OCI-LY7 (cell line): ENCODE results near the gene BLCAP. TPM values are rescaled to one million over a fixed set of nuclear protein-coding genes. Genes with fewer than 3 reads are reported as not detected.

Experiments used
- BruUV-seq: library from RNA; stranded (reverse); fragments of 400-500 nt; replicated peaks from 2 replicates; lab custom pipeline; 2021; lab: Mats Ljungman, UMichigan
- CTCF ChIA-PET: fragments of 300-600 bp; sonication (Branson Sonifier 250); formaldehyde crosslinking; loops from one replicate; lab custom pipeline; 2022; ENCODE audit warnings: antibody characterized with exemption; ENCODE audit not compliant: unreplicated experiment; lab: Charles Lee
- POLR2A ChIA-PET: fragments of 300-600 bp; sonication (Branson Sonifier 250); formaldehyde crosslinking; loops from one replicate; lab custom pipeline; 2022; ENCODE audit warnings: antibody characterized with exemption; lab: Charles Lee
- DNase-seq: peaks from one replicate; pipeline ENCODE4 v3.0.0-alpha.2; 2015; ENCODE audit warnings: low spot score
- H2AFZ ChIP-seq: fragments of 200-600 bp; sonication (generic), shearing (Covaris generic); 2 replicates; pipeline ENCODE4 v1.6.1; 2014; ENCODE audit warnings: mild to moderate bottlenecking, antibody characterized with exemption, low read length, moderate library complexity
- H3K27ac ChIP-seq: fragments of 200-600 bp; sonication (generic); 2 replicates; pipeline ENCODE4 v1.5.1; 2014; ENCODE audit warnings: mixed run types, low read depth, mild to moderate bottlenecking, moderate library complexity, low read length, inconsistent platforms; ENCODE audit not compliant: poor library complexity, severe bottlenecking
- H3K36me3 ChIP-seq: fragments of 200-600 bp; sonication (generic); 2 replicates; pipeline ENCODE4 v1.6.1; 2014; ENCODE audit warnings: mild to moderate bottlenecking, antibody characterized with exemption, low read length, moderate library complexity, mixed read lengths; ENCODE audit not compliant: insufficient read depth
- H3K4me1 ChIP-seq: fragments of 200-600 bp; sonication (generic); 2 replicates; pipeline ENCODE4 v1.5.1; 2014; ENCODE audit warnings: mild to moderate bottlenecking, low read length; ENCODE audit not compliant: insufficient read depth, poor library complexity, severe bottlenecking
- H3K4me2 ChIP-seq: fragments of 200-600 bp; sonication (generic); 2 replicates; pipeline ENCODE4 v1.6.1; 2014; ENCODE audit warnings: mild to moderate bottlenecking, low read length
- H3K4me3 ChIP-seq: fragments of 200-600 bp; sonication (generic); 2 replicates; pipeline ENCODE4 v1.5.1; 2014; ENCODE audit warnings: mild to moderate bottlenecking, low read depth, low read length; ENCODE audit not compliant: poor library complexity, severe bottlenecking
- H3K79me2 ChIP-seq: fragments of 200-600 bp; sonication (generic); 2 replicates; pipeline ENCODE4 v1.6.1; 2016; ENCODE audit warnings: low read depth, mild to moderate bottlenecking, low read length, moderate library complexity, mixed read lengths; ENCODE audit not compliant: insufficient read depth
- H3K9me2 ChIP-seq: fragments of 200-600 bp; sonication (generic); 2 replicates; pipeline ENCODE4 v1.6.1; 2016; ENCODE audit warnings: mild to moderate bottlenecking, low read length, mixed read lengths; ENCODE audit not compliant: insufficient read depth
- H3K9me3 ChIP-seq: fragments of 200-600 bp; sonication (generic); 2 replicates; pipeline ENCODE4 v1.6.1; 2014; ENCODE audit warnings: mild to moderate bottlenecking, mixed run types, low read length, mixed read lengths
- H4K20me1 ChIP-seq: fragments of 200-600 bp; sonication (generic); 2 replicates; pipeline ENCODE4 v1.6.1; 2014; ENCODE audit warnings: mild to moderate bottlenecking, antibody characterized with exemption, low read length, moderate library complexity, mixed read lengths; ENCODE audit not compliant: insufficient read depth
- CTCF ChIP-seq: fragments of 200-600 bp; sonication (generic); conservative IDR thresholded peaks from 2 replicates; pipeline ENCODE4 v1.5.1; 2014; ENCODE audit warnings: mild to moderate bottlenecking, antibody characterized with exemption, low read length, moderate library complexity, mixed read lengths
- EZH2phosphoT487 ChIP-seq: fragments of 200-600 bp; sonication (generic); IDR thresholded peaks from 2 replicates; pipeline ENCODE4 v1.6.1; 2018; ENCODE audit warnings: low read depth, borderline replicate concordance, mild to moderate bottlenecking, mixed run types, antibody characterized with exemption, low read length, moderate library complexity, mixed read lengths
- intact Hi-C: fragments of 100-400 bp; cut with micrococcal nuclease; formaldehyde crosslinking; loops from one replicate; pipeline ENCODE4 v1.10.0; 2022; ENCODE audit not compliant: unreplicated experiment
- total RNA-seq, 2 experiments: library from RNA; depleted of rRNA in 1 of 2; stranded (reverse); fragments of >200 nt in 1 of 2; shearing (Covaris generic) in 1 of 2; gene quantifications; 2 replicates each; pipeline ENCODE4 v1.2.3, GENCODE V29; 2014 to 2022

The BLCAP gene
- total RNA-seq, 2 experiments from 2014 or later = 32.3 to 55.1 TPM

GRCh38 chr20:37468886-37469285 lies 58.8 kb downstream of the BLCAP start:
- no TSS peak for BruUV-seq

More at GRCh38 chr20:37468886-37469285, 58.8 kb downstream of the BLCAP start:
- ChIA-PET CTCF (no interaction called here), POLR2A (interaction anchor here (0.6 kb wide), 1 partner anchor 1450 kb away, joined by 8 read pairs; no protein-coding TSS in a partner anchor)
- Histone ChIP-seq H3K4me1 (no peaks in the 10 kb centered on the region), H3K9me2 (no peaks in the 10 kb centered on the region), H3K4me3 (no peak overlapping the region), H3K27ac (no peak overlapping the region), H3K9me3 (no peaks in the 10 kb centered on the region), H2AFZ (no peak overlapping the region), H4K20me1 (no peaks in the 10 kb centered on the region), H3K36me3 (no peaks in the 10 kb centered on the region), H3K79me2 (no peaks in the 10 kb centered on the region), H3K4me2 (no peak overlapping the region)
- intact Hi-C loops = no loop called here
- no peak for DNase-seq
- TF ChIP-seq CTCF (no peak), EZH2phosphoT487 (no peak)

Other genes with a start within 250 kb of the BLCAP start
- 2.7 and 5.7 TPM in 2 replicates for gene MANBAL, start 238.2 kb downstream of the BLCAP start, total RNA-seq (2014; rRNA removed; shearing (Covaris generic))
- 12.7 and 13.0 TPM in 2 replicates for gene MANBAL, start 238.2 kb downstream of the BLCAP start, total RNA-seq (2022)
- 0.18 and 3.7 TPM in 2 replicates for gene SRC, start 181.7 kb downstream of the BLCAP start, total RNA-seq (2014; rRNA removed; shearing (Covaris generic))
- 0.72 and 0.89 TPM in 2 replicates for gene SRC, start 181.7 kb downstream of the BLCAP start, total RNA-seq (2022)
- gene NNAT, start 6.6 kb downstream of the BLCAP start, total RNA-seq (2014; rRNA removed; shearing (Covaris generic)) = not detected in 2 replicates
- not detected in 2 replicates for gene NNAT, start 6.6 kb downstream of the BLCAP start, total RNA-seq (2022)
- gene CTNNBL1, start 166.2 kb upstream of the BLCAP start, total RNA-seq (2014; rRNA removed; shearing (Covaris generic)) = 38.0 and 40.6 TPM in 2 replicates
- gene CTNNBL1, start 166.2 kb upstream of the BLCAP start, total RNA-seq (2022) = 88.0 and 90.0 TPM in 2 replicates